HEK293 (cell line): ENCODE measurements around the gene AR.

Source experiments
- CTCF ChIA-PET: fragments of 350-600 bp; formaldehyde crosslinking; extraction: SDS; loops from one replicate; lab custom pipeline; 2021; ENCODE audit warnings: antibody characterized with exemption; lab: Yijun Ruan, JAX
- POLR2A ChIA-PET: fragments of 300-600 bp; formaldehyde crosslinking; extraction: SDS; loops from one replicate; lab custom pipeline; 2020; ENCODE audit warnings: antibody characterized with exemption, inconsistent platforms; lab: Yijun Ruan, JAX
- H3K27ac ChIP-seq: fragments of 200-500 bp; sonication (Bioruptor generic); 2 replicates; pipeline ENCODE4 v1.5.1; 2014; ENCODE audit warnings: low read depth, low read length, control low read depth, inconsistent platforms; ENCODE audit errors: extremely low read depth
- H3K36me3 ChIP-seq, 2 experiments: fragments of 200-500 bp in 1 of 2; sonication (Bioruptor generic) in 1 of 2; 1 replicate in 1 of 2; 2 replicates in 1 of 2; pipeline ENCODE4 v1.5.1; 2014 to 2017; ENCODE audit warnings: inconsistent platforms in 2 of 2, low read length in 2 of 2; ENCODE audit not compliant: control insufficient read depth in 2 of 2, insufficient read depth in 1 of 2
- H3K4me1 ChIP-seq: fragments of 200-500 bp; sonication (Bioruptor generic); 2 replicates; pipeline ENCODE4 v1.5.1; 2014; ENCODE audit warnings: mild to moderate bottlenecking, low read length, inconsistent platforms; ENCODE audit not compliant: control insufficient read depth, insufficient read depth
- H3K4me3 ChIP-seq: 2 replicates; pipeline ENCODE4 v1.5.1; 2011; ENCODE audit warnings: low read depth, mild to moderate bottlenecking, control low read depth, low read length, moderate library complexity
- H3K9me3 ChIP-seq: fragments of 200-500 bp; sonication (Bioruptor generic); 2 replicates; pipeline ENCODE4 v1.5.1; 2014; ENCODE audit warnings: low read depth, low read length, inconsistent platforms; ENCODE audit not compliant: control insufficient read depth, insufficient read depth
- FEZF1 ChIP-seq: fragments of 450-650 bp; formaldehyde crosslinking; IDR thresholded peaks from 2 replicates; pipeline ENCODE4 v1.5.1; 2016; ENCODE audit warnings: missing biosample characterization, missing genetic modification characterization
- KLF7 ChIP-seq: fragments of 450-650 bp; formaldehyde crosslinking; IDR thresholded peaks from 2 replicates; pipeline ENCODE4 v1.5.1; 2016; ENCODE audit warnings: missing biosample characterization, missing genetic modification characterization, borderline replicate concordance
- KLF8 ChIP-seq: fragments of 450-650 bp; formaldehyde crosslinking; IDR thresholded peaks from 2 replicates; pipeline ENCODE4 v1.5.1; 2016; ENCODE audit warnings: missing biosample characterization, missing genetic modification characterization
- PRDM1 ChIP-seq: fragments of 450-650 bp; formaldehyde crosslinking; IDR thresholded peaks from 2 replicates; pipeline ENCODE4; 2016; ENCODE audit warnings: missing biosample characterization, missing genetic modification characterization
- ZBTB7A ChIP-seq: fragments of 450-650 bp; formaldehyde crosslinking; IDR thresholded peaks from 2 replicates; pipeline ENCODE4 v1.5.1; 2016; ENCODE audit warnings: low read depth, missing biosample characterization, missing genetic modification characterization
- ZNF133 ChIP-seq: fragments of 450-650 bp; formaldehyde crosslinking; IDR thresholded peaks from 2 replicates; pipeline ENCODE4 v1.5.1; 2016; ENCODE audit warnings: missing biosample characterization, missing genetic modification characterization
- ZNF169 ChIP-seq: fragments of 450-650 bp; formaldehyde crosslinking; IDR thresholded peaks from 2 replicates; pipeline ENCODE4 v1.5.1; 2016; ENCODE audit warnings: missing biosample characterization, missing genetic modification characterization
- ZNF174 ChIP-seq: fragments of 450-650 bp; formaldehyde crosslinking; IDR thresholded peaks from 2 replicates; pipeline ENCODE4 v1.5.0; 2017; ENCODE audit warnings: missing biosample characterization, mild to moderate bottlenecking, missing genetic modification characterization
- ZNF2 ChIP-seq: fragments of 450-650 bp; formaldehyde crosslinking; IDR thresholded peaks from 2 replicates; pipeline ENCODE4 v1.5.1; 2016; ENCODE audit warnings: missing biosample characterization, missing genetic modification characterization
- ZNF221 ChIP-seq: fragments of 450-650 bp; formaldehyde crosslinking; IDR thresholded peaks from 2 replicates; pipeline ENCODE4 v1.5.1; 2017; ENCODE audit warnings: missing biosample characterization, missing genetic modification characterization, borderline replicate concordance
- ZNF391 ChIP-seq: fragments of 450-650 bp; formaldehyde crosslinking; IDR thresholded peaks from 2 replicates; pipeline ENCODE4 v1.5.1; 2016; ENCODE audit warnings: low read depth, missing biosample characterization, missing genetic modification characterization, borderline replicate concordance
- ZNF416 ChIP-seq: fragments of 450-650 bp; formaldehyde crosslinking; IDR thresholded peaks from 2 replicates; pipeline ENCODE4 v1.5.1; 2016; ENCODE audit warnings: missing biosample characterization, missing genetic modification characterization
- ZNF571 ChIP-seq: fragments of 450-650 bp; formaldehyde crosslinking; IDR thresholded peaks from 2 replicates; pipeline ENCODE4 v1.5.0; 2017; ENCODE audit warnings: missing biosample characterization, missing genetic modification characterization
- ZNF670 ChIP-seq: fragments of 450-650 bp; formaldehyde crosslinking; IDR thresholded peaks from 2 replicates; pipeline ENCODE4 v1.5.1; 2016; ENCODE audit warnings: missing biosample characterization, missing genetic modification characterization, low read depth
- TF ChIP-seq, protein P1 (sequence below): fragments of 450-650 bp; formaldehyde crosslinking; IDR thresholded peaks from 2 replicates; pipeline ENCODE4 v1.5.1; 2016; ENCODE audit warnings: missing biosample characterization, missing genetic modification characterization
- TF ChIP-seq, protein P2 (sequence below): fragments of 450-650 bp; formaldehyde crosslinking; IDR thresholded peaks from 2 replicates; pipeline ENCODE4 v1.5.1; 2016; ENCODE audit warnings: missing biosample characterization, missing genetic modification characterization, borderline replicate concordance

The AR gene

DNA sequence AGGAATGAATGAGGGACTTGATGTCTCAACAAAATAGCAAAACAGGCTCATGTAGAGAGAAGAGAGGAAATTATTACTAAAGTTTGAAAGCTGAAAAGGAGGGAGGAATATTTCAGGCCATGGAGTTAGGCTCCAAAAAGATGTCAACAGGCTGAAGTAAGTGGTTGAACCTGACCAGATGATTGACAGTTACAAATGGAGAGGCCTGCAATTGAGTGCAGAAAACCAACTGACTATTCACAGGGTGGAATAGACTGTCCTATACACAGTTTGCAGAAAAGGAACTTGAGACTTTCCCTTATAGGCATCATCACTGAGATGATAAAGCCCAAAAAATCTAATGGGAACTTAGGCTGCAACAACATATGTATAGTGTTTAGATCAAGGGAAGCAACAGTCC, 233.3 kb downstream of the AR start:
- TF ChIP-seq ZNF571 (tag by site-specific recombination) (no peak), ZNF670 (tag by site-specific recombination) (no peak)
- TF ChIP-seq, all 188 proteins: peak for 0
- Histone ChIP-seq H3K36me3 (no peaks in the 10 kb centered on the region), H3K9me3 (no peaks in the 10 kb centered on the region), H3K27ac (no peak overlapping the region), H3K4me1 (no peaks in the 10 kb centered on the region), H3K4me3 (no peak overlapping the region)
- ChIA-PET CTCF (no interaction called here), POLR2A (no interaction called here)

DNA sequence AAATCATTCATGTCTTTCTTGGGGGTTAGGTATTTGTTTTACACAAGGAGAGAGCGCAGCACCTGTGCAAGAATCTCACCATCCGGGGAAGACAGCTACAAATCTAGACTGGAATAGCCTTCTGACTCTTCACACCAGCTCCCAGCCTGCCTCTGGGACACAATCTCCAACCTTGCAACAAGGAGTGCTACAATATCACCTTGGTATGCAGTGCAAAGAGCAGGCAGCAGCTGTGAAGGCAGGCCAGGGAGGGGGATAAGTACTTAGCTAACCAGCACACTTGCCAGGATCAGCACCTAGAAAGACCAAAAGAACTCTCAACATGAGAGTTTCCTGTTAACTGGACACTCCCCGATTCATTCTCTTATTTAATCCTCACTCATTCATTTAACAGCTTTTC, 235.3 kb downstream of the AR start:
- H3K9me3 ChIP-seq, result no peaks in the 10 kb centered on the region

More for the DNA sequence above, 235.3 kb downstream of the AR start:
- ChIA-PET CTCF (interaction anchor here (1.0 kb wide), 1 partner anchor 21 kb away, joined by 4 read pairs; no protein-coding TSS in a partner anchor), POLR2A (no interaction called here)
- Histone ChIP-seq H3K4me1 (no peaks in the 10 kb centered on the region), H3K27ac (no peak overlapping the region), H3K36me3 (no peaks in the 10 kb centered on the region), H3K4me3 (no peak overlapping the region)
- no peak for TF ChIP-seq PRDM1 (tag by site-specific recombination)
- TF ChIP-seq ZNF133 (tag by site-specific recombination), result no peak
- no peak for TF ChIP-seq ZNF221 (tag by site-specific recombination)
- no peak for TF ChIP-seq KLF8 (tag by site-specific recombination)
- TF ChIP-seq ZNF391 (tag by site-specific recombination), result no peak
- TF ChIP-seq KLF7 (tag by site-specific recombination), result no peak
- TF ChIP-seq, protein P1, sequence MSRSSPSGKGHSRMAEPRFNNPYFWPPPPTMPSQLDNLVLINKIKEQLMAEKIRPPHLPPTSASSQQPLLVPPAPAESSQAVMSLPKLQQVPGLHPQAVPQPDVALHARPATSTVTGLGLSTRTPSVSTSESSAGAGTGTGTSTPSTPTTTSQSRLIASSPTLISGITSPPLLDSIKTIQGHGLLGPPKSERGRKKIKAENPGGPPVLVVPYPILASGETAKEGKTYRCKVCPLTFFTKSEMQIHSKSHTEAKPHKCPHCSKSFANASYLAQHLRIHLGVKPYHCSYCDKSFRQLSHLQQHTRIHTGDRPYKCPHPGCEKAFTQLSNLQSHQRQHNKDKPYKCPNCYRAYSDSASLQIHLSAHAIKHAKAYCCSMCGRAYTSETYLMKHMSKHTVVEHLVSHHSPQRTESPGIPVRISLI, result no peak
- TF ChIP-seq ZNF169 (tag by site-specific recombination), result no peak
- TF ChIP-seq ZNF2, result no peak
- no peak for TF ChIP-seq ZBTB7A (tag by site-specific recombination)
- TF ChIP-seq ZNF416 (tag by site-specific recombination), result no peak
- TF ChIP-seq, protein P2, sequence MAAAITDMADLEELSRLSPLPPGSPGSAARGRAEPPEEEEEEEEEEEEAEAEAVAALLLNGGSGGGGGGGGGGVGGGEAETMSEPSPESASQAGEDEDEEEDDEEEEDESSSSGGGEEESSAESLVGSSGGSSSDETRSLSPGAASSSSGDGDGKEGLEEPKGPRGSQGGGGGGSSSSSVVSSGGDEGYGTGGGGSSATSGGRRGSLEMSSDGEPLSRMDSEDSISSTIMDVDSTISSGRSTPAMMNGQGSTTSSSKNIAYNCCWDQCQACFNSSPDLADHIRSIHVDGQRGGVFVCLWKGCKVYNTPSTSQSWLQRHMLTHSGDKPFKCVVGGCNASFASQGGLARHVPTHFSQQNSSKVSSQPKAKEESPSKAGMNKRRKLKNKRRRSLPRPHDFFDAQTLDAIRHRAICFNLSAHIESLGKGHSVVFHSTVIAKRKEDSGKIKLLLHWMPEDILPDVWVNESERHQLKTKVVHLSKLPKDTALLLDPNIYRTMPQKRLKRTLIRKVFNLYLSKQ (tag by site-specific recombination), result no peak
- TF ChIP-seq ZNF174 (tag by site-specific recombination), result no peak
- TF ChIP-seq FEZF1 (tag by site-specific recombination), result no peak
